Psoas muscle (tissue), 8 donors: ENCODE data around the gene TM9SF4. TPM values are rescaled to one million over a fixed set of nuclear protein-coding genes. Genes with fewer than 3 reads are reported as not detected.

Experiments
- ATAC-seq, 4 donors: fragments of 200-7000 bp; cut with Tn5 transposase; one replicate each; pipeline ENCODE4 v1.9.1; 2020; ENCODE audit warnings: moderate library complexity in 3 of 4, mild to moderate bottlenecking in 2 of 4
- DNase-seq, 2 donors: peaks; one replicate each; pipeline ENCODE4 v3.0.0-alpha.2; 2020
- H3K27ac ChIP-seq: fragments of 200-600 bp; one replicate; pipeline ENCODE4 v1.8.0; 2022
- H3K27me3 ChIP-seq, 3 donors: fragments of 200-600 bp in 1 of 3; one replicate each; pipeline versions ENCODE4 v1.6.1 to v1.8.0; 2013 to 2022; ENCODE audit warnings: low read length in 2 of 3, mild to moderate bottlenecking in 2 of 3, moderate library complexity in 1 of 3; ENCODE audit not compliant: insufficient read depth in 3 of 3
- H3K36me3 ChIP-seq, 2 donors: fragments of 200-600 bp in 1 of 2; one replicate each; pipeline versions ENCODE4 v1.6.1 to v1.8.0; 2013 to 2022; ENCODE audit warnings: low read depth in 1 of 2, mild to moderate bottlenecking in 1 of 2, moderate library complexity in 1 of 2; ENCODE audit not compliant: insufficient read depth in 1 of 2
- H3K4me1 ChIP-seq: fragments of 200-600 bp; one replicate; pipeline ENCODE4 v1.8.0; 2022
- H3K4me3 ChIP-seq: fragments of 200-600 bp; one replicate; pipeline ENCODE4 v1.8.0; 2022; ENCODE audit warnings: mild to moderate bottlenecking
- H3K9me3 ChIP-seq: fragments of 200-600 bp; one replicate; pipeline ENCODE4 v1.8.0; 2022
- WGBS, 3 donors: extraction: QIAGEN DNeasy Blood & Tissue Kit; methylation state at CpG; one replicate each; pipeline versions ENCODE4 v1.1.6 to v1.1.7; 2013; 5-methylcytosine and 5-hydroxymethylcytosine counted together
- intact Hi-C, 2 donors: fragments of 100-400 bp; cut with DNase I; formaldehyde crosslinking; loops; one replicate each; pipeline versions ENCODE4 v1.11.0 to v1.14.2; 2022
- polyA plus RNA-seq, 3 donors: library from polyadenylated mRNA; stranded (reverse); fragments of 200-250 nt; gene quantifications; one replicate each; pipeline ENCODE4 v1.2.3, GENCODE V29; 2013
- total RNA-seq, 4 donors: library from RNA; stranded (reverse); fragmentation: NEBNext Ultra II Directional in 2 of 4; extraction: Animal tissue kit (Norgen Biotek cat#: 25700) in 2 of 4; gene quantifications; one replicate each; pipeline versions ENCODE4 v1.2.1 to v1.2.4, GENCODE V29; 2021 to 2023
- TF ChIP-seq, protein P1 (sequence below): fragments of 200-600 bp; IDR thresholded peaks from one replicate; pipeline ENCODE4 v1.8.0; 2022; ENCODE audit warnings: antibody characterized with exemption
- donor health status: healthy with polysubstance abuse.
- donor health status: DM: no; HTN: no; CAD: no; lungs with moderate emphysema.
- donor health status: Bipolar disorder and iron deficiency.
- donor health status: healthy.
- donor health status: DM: yes; HTN: yes; CAD: no.
- donor health status: DM: no; HTN: no; CAD: no.
- donor health status: DM: no; HTN: no; CAD: no.
- donor health status: DM: yes; HTN: yes; CAD: no.

TM9SF4 gene
- total and polyA plus RNA-seq, 7 donors: 14.0 to 28.0 (median 25.7) TPM

DNA sequence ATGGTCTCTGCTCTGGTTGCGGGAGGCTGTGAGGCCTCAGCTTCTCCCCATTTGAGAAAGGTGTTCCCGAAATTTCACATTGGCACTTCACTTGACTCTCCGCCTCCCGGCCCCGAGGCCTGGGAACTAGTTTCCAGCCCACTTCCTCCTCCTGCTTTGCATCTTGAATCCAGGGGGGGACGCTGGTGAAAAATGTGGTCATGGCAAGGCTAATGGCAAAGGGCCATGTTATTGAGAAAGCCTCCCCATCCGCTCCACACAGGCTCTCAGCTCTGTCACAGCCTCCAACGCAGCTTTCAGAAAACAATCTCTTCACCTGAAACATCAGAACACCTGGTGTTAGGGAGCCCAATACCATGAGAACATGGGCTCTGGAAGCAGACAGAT, 92.5 kb downstream of the TM9SF4 start:
- TF ChIP-seq, protein P1, sequence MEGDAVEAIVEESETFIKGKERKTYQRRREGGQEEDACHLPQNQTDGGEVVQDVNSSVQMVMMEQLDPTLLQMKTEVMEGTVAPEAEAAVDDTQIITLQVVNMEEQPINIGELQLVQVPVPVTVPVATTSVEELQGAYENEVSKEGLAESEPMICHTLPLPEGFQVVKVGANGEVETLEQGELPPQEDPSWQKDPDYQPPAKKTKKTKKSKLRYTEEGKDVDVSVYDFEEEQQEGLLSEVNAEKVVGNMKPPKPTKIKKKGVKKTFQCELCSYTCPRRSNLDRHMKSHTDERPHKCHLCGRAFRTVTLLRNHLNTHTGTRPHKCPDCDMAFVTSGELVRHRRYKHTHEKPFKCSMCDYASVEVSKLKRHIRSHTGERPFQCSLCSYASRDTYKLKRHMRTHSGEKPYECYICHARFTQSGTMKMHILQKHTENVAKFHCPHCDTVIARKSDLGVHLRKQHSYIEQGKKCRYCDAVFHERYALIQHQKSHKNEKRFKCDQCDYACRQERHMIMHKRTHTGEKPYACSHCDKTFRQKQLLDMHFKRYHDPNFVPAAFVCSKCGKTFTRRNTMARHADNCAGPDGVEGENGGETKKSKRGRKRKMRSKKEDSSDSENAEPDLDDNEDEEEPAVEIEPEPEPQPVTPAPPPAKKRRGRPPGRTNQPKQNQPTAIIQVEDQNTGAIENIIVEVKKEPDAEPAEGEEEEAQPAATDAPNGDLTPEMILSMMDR: no peak
- peaks cover 74% of the 10 kb centered on the region for H3K4me1 ChIP-seq
- peak in 1 of 4 donors; percentile 34 for ATAC-seq
- H3K36me3 ChIP-seq: peaks cover 12 to 51% of the 10 kb centered on the region in 2 donors
- H3K27ac ChIP-seq: peak overlapping the region; percentile 96
- DNase-seq: no peak
- no peak overlapping the region for H3K4me3 ChIP-seq
- WGBS, 3 donors: 48 to 68% (median 50%) methylated on average over 8 of the region's 8 CpGs
- H3K27me3 ChIP-seq: no peaks in the 10 kb centered on the region
- H3K9me3 ChIP-seq: no peaks in the 10 kb centered on the region
- intact Hi-C loops: loop anchor here (5.0 to 10.0 kb wide), 3 partner anchors 50 to 153 kb away; partner anchors contain the start of gene ASXL1 (in 1 of the 2)

DNA sequence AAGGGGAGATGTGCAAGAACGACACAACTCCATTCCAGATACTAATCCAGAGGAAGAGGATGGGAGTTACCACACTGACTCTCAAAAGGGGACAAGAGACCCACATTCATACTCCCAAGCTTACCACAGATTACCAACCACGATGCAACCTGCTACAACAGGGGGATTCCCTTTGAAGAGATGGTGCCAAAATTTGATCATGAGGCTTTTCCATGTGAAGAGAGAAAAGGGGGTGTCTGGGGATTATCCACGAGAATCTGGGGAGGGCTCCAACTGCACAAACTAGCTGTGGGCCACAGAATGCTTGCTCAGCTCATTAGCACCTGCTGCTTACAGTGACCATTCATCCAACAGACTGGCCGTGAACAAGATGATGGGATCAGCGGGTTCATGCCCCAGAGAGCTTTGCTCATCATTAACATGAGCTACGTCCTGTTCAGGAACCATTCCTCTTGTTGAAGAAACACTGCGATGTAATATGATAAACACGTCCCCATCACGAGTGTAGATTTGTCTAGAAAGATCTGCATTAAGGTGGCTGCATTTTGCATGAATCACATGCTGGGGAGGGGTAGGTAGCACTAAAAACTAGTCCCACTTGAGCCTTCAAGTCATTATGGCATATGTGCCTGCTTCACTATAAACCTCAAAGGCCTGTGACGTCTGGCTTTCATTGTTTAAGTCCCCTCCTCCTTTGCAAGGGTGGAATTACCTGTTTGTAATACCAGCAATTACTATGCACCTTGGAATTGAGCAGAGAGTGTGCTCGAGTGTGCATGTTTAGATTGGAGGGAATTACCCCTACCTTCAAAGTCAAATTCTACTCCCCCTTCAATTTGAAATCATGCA, 94.1 kb downstream of the TM9SF4 start:
- no peaks in the 10 kb centered on the region for H3K27me3 ChIP-seq
- H3K36me3 ChIP-seq: peaks cover 7 to 35% of the 10 kb centered on the region in 2 donors
- ATAC-seq: peak in 2 of 4 donors; percentile 14 to 26
- 22 to 38% (median 25%) methylated on average over 11 of the region's 11 CpGs for WGBS, 3 donors
- H3K4me1 ChIP-seq: peaks cover 76% of the 10 kb centered on the region
- H3K9me3 ChIP-seq: no peaks in the 10 kb centered on the region
- peak overlapping the region; percentile 91 for H3K4me3 ChIP-seq
- H3K27ac ChIP-seq: peak overlapping the region; percentile 96
- no peak for DNase-seq
- intact Hi-C loops: loop anchor here (5.0 to 10.0 kb wide), 3 partner anchors 51 to 151 kb away; partner anchors contain the start of gene ASXL1 (in 1 of the 2)
- TF ChIP-seq, protein P1: no peak

DNA sequence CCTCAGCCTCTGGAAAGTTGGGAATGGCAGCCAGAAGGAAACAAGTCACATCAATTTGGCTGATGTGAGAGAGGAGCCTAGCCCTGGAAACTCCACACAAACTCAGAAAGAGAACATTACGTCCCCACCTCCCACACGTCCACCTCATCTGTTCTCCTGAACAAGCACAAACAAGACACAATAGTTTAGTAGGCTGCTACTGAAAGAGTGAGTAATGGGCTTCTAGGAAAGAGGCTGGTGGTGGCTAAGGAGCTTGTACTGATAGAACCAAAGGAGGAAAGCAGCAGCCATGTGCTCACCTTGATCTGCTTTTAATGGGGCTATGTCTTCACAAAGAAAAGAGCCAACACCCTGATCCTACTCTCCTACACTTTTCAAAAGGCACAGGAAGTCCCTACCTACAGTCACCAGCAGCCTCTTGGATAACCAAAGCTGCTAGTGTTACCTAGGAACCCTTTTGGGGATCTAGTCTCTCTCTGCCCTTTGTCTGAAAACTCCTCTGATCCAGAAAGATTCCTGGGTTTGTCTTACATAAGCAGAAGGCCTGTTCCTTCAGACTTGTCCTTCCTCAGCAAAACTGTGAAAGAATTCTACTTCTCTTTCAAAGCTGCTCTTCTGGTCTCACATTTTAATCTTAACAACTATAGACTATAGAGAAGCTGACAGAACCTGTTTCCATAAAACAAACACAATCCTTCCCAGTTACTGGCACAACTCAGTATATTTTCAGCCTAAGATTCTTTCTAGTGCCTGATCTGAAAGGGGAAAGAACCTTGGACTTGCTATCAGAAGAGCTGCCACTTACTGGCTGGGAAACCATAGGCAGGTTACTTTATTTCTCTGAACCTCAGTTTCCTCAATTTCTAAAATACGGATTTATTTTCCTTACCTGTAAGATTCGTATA, 94.9 kb downstream of the TM9SF4 start:
- H3K4me3 ChIP-seq: peak overlapping the region; percentile 91

More for the DNA sequence above, 94.9 kb downstream of the TM9SF4 start:
- ATAC-seq (peak in 1 of 4 donors; percentile 36), DNase-seq (no peak)
- Histone ChIP-seq H3K9me3 (no peaks in the 10 kb centered on the region), H3K4me1 (peaks cover 75% of the 10 kb centered on the region), H3K27me3 (no peaks in the 10 kb centered on the region), H3K27ac (peak overlapping the region; percentile 96), H3K36me3 (peaks cover 3 to 26% of the 10 kb centered on the region in 2 donors)
- TF ChIP-seq, protein P1: no peak
- intact Hi-C loops: loop anchor here (5.0 to 10.0 kb wide), 3 partner anchors 52 to 150 kb away; partner anchors contain the start of gene ASXL1 (in 1 of the 2)
- 31 to 53% (median 34%) methylated on average over 4 of the region's 4 CpGs for WGBS, 3 donors
